Measurements from ENCODE around the gene CAST. TPM values are rescaled to one million over a fixed set of nuclear protein-coding genes. Genes with fewer than 3 reads are reported as not detected.

Gene CAST
- total RNA-seq, 4 donors from 2014 or later: 415 to 523 (median 468) TPM

GRCh38 chr5:96679293-96679692, 17.1 kb downstream of the CAST start:
- H3K4me3 ChIP-seq (ENCODE audit: low read depth, poor library complexity, severe bottlenecking): no peak overlapping the region
- intact Hi-C loops (cut with DNase I; ENCODE audit: low total_unique reads): no loop called here
- WGBS, 2 donors: 76 to 78% methylated on average over 4 of the region's 4 CpGs
- no peak for TF ChIP-seq POLR2A (IDR thresholded peaks at IDR 0.05)
- no peak for TF ChIP-seq CTCF (IDR thresholded peaks at IDR 0.05)
- DNase-seq (ENCODE audit: low spot score in 2 of 2): no peak

DNA sequence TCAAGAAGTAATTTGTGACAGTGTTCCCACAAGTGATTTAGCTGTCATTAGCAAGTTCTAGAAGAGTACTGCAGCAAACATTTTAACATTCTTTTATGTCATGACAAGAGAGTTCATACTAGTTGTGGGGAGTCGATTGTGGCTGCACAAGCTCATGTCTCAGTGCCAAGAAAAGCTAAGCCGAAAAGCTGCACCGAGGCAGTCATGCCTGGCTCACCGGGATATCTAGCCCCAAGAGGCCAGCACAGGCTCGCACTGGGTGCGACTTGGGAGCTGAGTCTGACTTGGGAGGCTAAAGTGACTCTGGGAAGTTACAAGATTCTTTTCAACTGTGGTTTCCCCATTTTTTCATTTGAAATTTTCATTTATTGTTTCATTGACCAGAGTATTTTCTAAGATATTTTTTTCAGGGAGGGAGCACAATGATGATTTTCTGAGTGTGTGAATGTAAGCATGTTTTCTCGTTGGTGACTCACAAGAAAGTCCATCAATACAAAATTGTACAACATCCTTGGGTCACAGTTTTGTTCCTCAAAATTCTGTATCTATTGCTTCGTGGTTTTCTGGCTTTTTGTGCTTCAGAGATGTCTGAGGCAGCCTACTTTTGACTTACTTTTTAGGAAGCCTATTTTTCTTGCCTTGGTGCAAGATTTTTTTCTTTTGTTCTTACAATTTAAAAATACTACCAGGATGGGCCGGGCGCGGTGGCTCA, 18.7 kb downstream of the CAST start:
- H3K4me3 ChIP-seq (ENCODE audit: low read depth, poor library complexity, severe bottlenecking): no peak overlapping the region
- DNase-seq (ENCODE audit: low spot score in 2 of 2): no peak
- intact Hi-C loops (cut with DNase I; ENCODE audit: low total_unique reads): no loop called here
- WGBS, 2 donors: 67 to 72% methylated on average over 11 of the region's 11 CpGs
- TF ChIP-seq CTCF (IDR thresholded peaks at IDR 0.05) (no peak), POLR2A (IDR thresholded peaks at IDR 0.05) (no peak)

DNA sequence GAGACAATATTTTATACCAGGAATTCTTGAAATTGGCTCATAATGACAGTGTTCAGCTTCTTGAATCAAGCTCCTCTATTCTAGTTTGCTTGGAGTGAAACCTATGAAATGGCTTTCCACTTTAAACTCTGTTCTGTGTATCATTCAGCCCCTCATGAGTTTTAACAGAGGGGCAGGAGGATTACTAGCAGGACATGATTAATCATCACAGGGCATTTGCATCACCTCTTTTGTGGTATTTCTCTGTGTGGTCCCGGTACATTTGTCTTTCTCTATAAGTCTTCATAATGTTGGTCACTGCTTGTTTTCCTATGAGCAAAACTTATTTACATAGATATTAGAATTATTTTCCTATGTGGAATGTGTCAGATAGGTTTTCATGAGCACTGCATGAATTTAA, 21.2 kb downstream of the CAST start:
- intact Hi-C loops (cut with DNase I; ENCODE audit: low total_unique reads): no loop called here
- WGBS, 2 donors: 85 to 87% methylated on average over 1 of the region's 1 CpG

DNA sequence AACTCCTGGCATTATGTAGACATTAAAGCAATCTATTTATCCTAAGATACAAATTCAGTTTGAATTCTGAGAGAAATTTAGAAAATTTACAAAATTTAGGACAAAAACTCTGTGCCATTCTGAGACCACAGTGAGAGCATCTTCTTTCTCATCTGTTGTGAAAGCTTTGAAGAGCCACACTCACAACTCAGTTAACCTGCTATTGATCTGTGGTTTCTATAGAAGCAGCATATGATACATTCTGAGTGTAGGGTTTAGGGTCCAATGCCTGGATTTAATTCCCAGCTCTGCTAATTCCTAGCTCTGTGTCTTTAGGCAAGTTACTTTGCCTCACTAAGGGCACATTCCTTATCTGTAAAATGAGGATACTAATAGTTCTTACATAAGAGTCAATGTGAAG, 21.6 kb downstream of the CAST start:
- no peak overlapping the region for H3K4me3 ChIP-seq (ENCODE audit: low read depth, poor library complexity, severe bottlenecking)
- TF ChIP-seq POLR2A (IDR thresholded peaks at IDR 0.05): no peak
- TF ChIP-seq CTCF (IDR thresholded peaks at IDR 0.05): no peak
- intact Hi-C loops (cut with DNase I; ENCODE audit: low total_unique reads): no loop called here
- DNase-seq (ENCODE audit: low spot score in 2 of 2): no peak

More for the DNA sequence above, 21.2 kb downstream of the CAST start:
- DNase-seq (ENCODE audit: low spot score in 2 of 2): no peak
- no peak overlapping the region for H3K4me3 ChIP-seq (ENCODE audit: low read depth, poor library complexity, severe bottlenecking)
- TF ChIP-seq CTCF (IDR thresholded peaks at IDR 0.05) (no peak), POLR2A (IDR thresholded peaks at IDR 0.05) (no peak)

DNA sequence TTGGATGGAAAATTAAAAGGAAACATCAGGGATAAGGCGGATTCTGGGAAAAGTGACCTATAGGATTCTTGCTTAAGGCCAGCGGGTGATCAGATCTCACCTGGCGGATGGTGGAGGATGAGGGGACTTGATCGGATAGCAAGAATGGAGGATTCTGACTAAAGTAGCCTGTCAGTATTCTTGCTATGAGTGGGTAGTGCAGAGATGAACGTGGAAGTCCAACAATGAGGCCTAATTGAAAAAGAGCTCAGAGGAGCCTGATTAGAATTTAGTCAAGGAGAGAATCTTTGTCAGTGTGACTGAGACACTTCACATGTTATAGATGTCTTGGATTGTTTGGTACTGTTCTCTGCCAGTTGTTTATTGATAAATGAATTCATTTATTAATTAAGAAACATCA, 24.9 kb downstream of the CAST start:
- H3K4me3 ChIP-seq (ENCODE audit: low read depth, poor library complexity, severe bottlenecking): no peak overlapping the region
- DNase-seq (ENCODE audit: low spot score in 2 of 2): no peak
- TF ChIP-seq CTCF (IDR thresholded peaks at IDR 0.05) (no peak), POLR2A (IDR thresholded peaks at IDR 0.05) (no peak)
- 88 to 95% methylated on average over 5 of the region's 5 CpGs for WGBS, 2 donors
- intact Hi-C loops (cut with DNase I; ENCODE audit: low total_unique reads): loop anchor here (5.0 kb wide), 1 partner anchor 70 kb away; no protein-coding TSS in a partner anchor

Measured in lower leg skin (tissue), 4 donors.